SK-N-SH (cell line): ENCODE results near the gene PDE11A. TPM values are rescaled to one million over a fixed set of nuclear protein-coding genes. Genes with fewer than 3 reads are reported as not detected.

Source experiments
- CTCF ChIA-PET: fragments of 300-600, 350-600 bp; formaldehyde crosslinking; extraction: SDS; loops from one replicate; lab custom pipeline; 2021; lab: Yijun Ruan, JAX
- POLR2A ChIA-PET: fragments of 350-600 bp; sonication (Branson Sonifier 250); formaldehyde crosslinking; extraction: SDS; loops from one replicate; lab custom pipeline; 2020; ENCODE audit warnings: antibody characterized with exemption, inconsistent platforms; lab: Yijun Ruan, JAX
- DNase-seq: peaks from one replicate; pipeline ENCODE4 v3.0.0; 2012
- H2AFZ ChIP-seq: fragments of 200-600 bp; sonication (generic); 2 replicates; pipeline ENCODE4 v1.8.1; 2016; ENCODE audit warnings: antibody characterized with exemption, mild to moderate bottlenecking, low read depth
- H3F3A ChIP-seq: fragments of 200-600 bp; sonication (generic); replicated peaks from 2 replicates; pipeline ENCODE3; 2016; ENCODE audit warnings: antibody characterized with exemption, mild to moderate bottlenecking; ENCODE audit not compliant: insufficient read depth
- H3K27ac ChIP-seq, 2 experiments: fragments of 200-500 bp in 1 of 2; fragments of 200-600 bp in 1 of 2; sonication (Bioruptor generic) in 1 of 2; sonication (generic), shearing (Covaris generic) in 1 of 2; 2 replicates each; pipeline versions ENCODE4 v1.5.1 to v1.6.1; 2014 to 2016; ENCODE audit warnings: low read depth in 2 of 2, inconsistent platforms in 1 of 2, low read length in 1 of 2, mild to moderate bottlenecking in 1 of 2, mixed read lengths in 1 of 2
- H3K27me3 ChIP-seq: fragments of 200-600 bp; sonication (generic), shearing (Covaris generic); 2 replicates; pipeline ENCODE4 v1.6.1; 2016; ENCODE audit warnings: mixed run types; ENCODE audit not compliant: insufficient read depth
- H3K36me3 ChIP-seq, 2 experiments: fragments of 200-500 bp in 1 of 2; fragments of 200-600 bp in 1 of 2; sonication (Bioruptor generic) in 1 of 2; sonication (generic) in 1 of 2; replicated peaks in 1 of 2; 2 replicates each; pipeline versions ENCODE3 to v1.5.1; 2014 to 2016; ENCODE audit warnings: low read length in 1 of 2, mild to moderate bottlenecking in 1 of 2; ENCODE audit not compliant: insufficient read depth in 2 of 2, control insufficient read depth in 1 of 2
- H3K4me1 ChIP-seq, 2 experiments: fragments of 200-500 bp in 1 of 2; fragments of 200-600 bp in 1 of 2; sonication (Bioruptor generic) in 1 of 2; sonication (generic), shearing (Covaris generic) in 1 of 2; 2 replicates each; pipeline versions ENCODE4 v1.5.1 to v1.6.1; 2014 to 2016; ENCODE audit warnings: low read depth in 1 of 2, low read length in 1 of 2, mixed run types in 1 of 2; ENCODE audit not compliant: insufficient read depth in 2 of 2, control insufficient read depth in 1 of 2
- H3K4me2 ChIP-seq: fragments of 200-600 bp; sonication (generic), shearing (Covaris generic); 2 replicates; pipeline ENCODE4 v1.6.1; 2017; ENCODE audit warnings: mixed run types
- H3K4me3 ChIP-seq, 2 experiments: fragments of 200-500 bp in 1 of 2; fragments of 200-600 bp in 1 of 2; sonication (Bioruptor generic) in 1 of 2; sonication (generic), shearing (Covaris generic) in 1 of 2; 2 replicates each; pipeline versions ENCODE4 v1.5.1 to v1.8.1; 2014 to 2016; ENCODE audit warnings: low read depth in 2 of 2, inconsistent platforms in 1 of 2, low read length in 1 of 2, mild to moderate bottlenecking in 1 of 2, mixed read lengths in 1 of 2, moderate library complexity in 1 of 2
- H3K79me2 ChIP-seq: fragments of 200-600 bp; sonication (generic); 2 replicates; pipeline ENCODE4 v1.8.1; 2017; ENCODE audit warnings: mild to moderate bottlenecking; ENCODE audit not compliant: insufficient read depth
- H3K9ac ChIP-seq: fragments of 200-600 bp; sonication (generic); 2 replicates; pipeline ENCODE4 v1.6.1; 2017; ENCODE audit warnings: mixed run types
- H3K9me2 ChIP-seq: fragments of 200-600 bp; sonication (generic); 2 replicates; pipeline ENCODE4 v1.6.1; 2017; ENCODE audit warnings: mixed run types
- H3K9me3 ChIP-seq: fragments of 200-600 bp; sonication (generic); 2 replicates; pipeline ENCODE4 v1.6.1; 2017; ENCODE audit warnings: mixed run types, mild to moderate bottlenecking, moderate library complexity
- H4K20me1 ChIP-seq: fragments of 200-600 bp; sonication (generic); 2 replicates; pipeline ENCODE4 v1.6.1; 2017; ENCODE audit warnings: mild to moderate bottlenecking, mixed run types; ENCODE audit not compliant: insufficient read depth
- CHD2 ChIP-seq: fragments of 150-350 bp; IDR thresholded peaks from 2 replicates; pipeline ENCODE4 v1.6.1; 2018; ENCODE audit warnings: low read length; ENCODE audit not compliant: partially characterized antibody
- EP300 ChIP-seq, 2 experiments: IDR thresholded peaks; 2 replicates each; pipeline versions ENCODE4 v1.4.0 to v1.6.1; 2012; ENCODE audit warnings: borderline replicate concordance in 1 of 2, low read depth in 1 of 2, low read length in 1 of 2
- FOXJ3 ChIP-seq: sonication (generic); formaldehyde crosslinking; IDR thresholded peaks from 2 replicates; pipeline ENCODE4 v1.5.1; 2020; ENCODE audit warnings: mild to moderate bottlenecking, missing genetic modification reagents
- GABPA ChIP-seq: IDR thresholded peaks from 2 replicates; pipeline ENCODE4 v1.4.0; 2012; ENCODE audit warnings: low read depth, mild to moderate bottlenecking
- GATA2 ChIP-seq: sonication (generic); formaldehyde crosslinking; IDR thresholded peaks from 2 replicates; pipeline ENCODE4 v1.5.0; 2020; ENCODE audit warnings: mild to moderate bottlenecking, missing genetic modification reagents
- MEF2A ChIP-seq: IDR thresholded peaks from 2 replicates; pipeline ENCODE4 v1.4.0; 2012; ENCODE audit warnings: low read depth, borderline replicate concordance
- MXI1 ChIP-seq: IDR thresholded peaks from 2 replicates; pipeline ENCODE4 v1.6.1; 2012; ENCODE audit warnings: mild to moderate bottlenecking, low read depth, low read length, improper control_type of control experiment
- NFIC ChIP-seq: IDR thresholded peaks from 2 replicates; pipeline ENCODE4 v1.4.0; 2012; ENCODE audit warnings: borderline replicate concordance
- NRF1 ChIP-seq: IDR thresholded peaks from 2 replicates; pipeline ENCODE4 v1.6.1; 2012; ENCODE audit warnings: low read depth, mild to moderate bottlenecking, low read length
- POLR2AphosphoS5 ChIP-seq: IDR thresholded peaks from 2 replicates; pipeline ENCODE4 v1.6.1; 2012; ENCODE audit warnings: low read depth, low read length
- RAD21 ChIP-seq: IDR thresholded peaks from 2 replicates; pipeline ENCODE4 v1.6.1; 2012; ENCODE audit warnings: mild to moderate bottlenecking, low read length
- REST ChIP-seq: IDR thresholded peaks from 2 replicates; pipeline ENCODE4 v1.6.1; 2012; ENCODE audit warnings: mild to moderate bottlenecking, low read depth, low read length, moderate library complexity
- RFX5 ChIP-seq: IDR thresholded peaks from 2 replicates; pipeline ENCODE4 v1.6.1; 2012; ENCODE audit warnings: mild to moderate bottlenecking, improper control_type of control experiment, low read length
- SMC3 ChIP-seq: IDR thresholded peaks from 2 replicates; pipeline ENCODE4 v1.6.1; 2012; ENCODE audit warnings: low read depth, low read length, improper control_type of control experiment
- TEAD4 ChIP-seq: IDR thresholded peaks from 2 replicates; pipeline ENCODE4 v1.4.0; 2012; ENCODE audit warnings: mild to moderate bottlenecking, borderline replicate concordance; ENCODE audit not compliant: insufficient read depth
- USF1 ChIP-seq: IDR thresholded peaks from 2 replicates; pipeline ENCODE4 v1.4.0; 2012; ENCODE audit warnings: low read depth, borderline replicate concordance
- USF2 ChIP-seq: fragments of 150-350 bp; IDR thresholded peaks from 2 replicates; pipeline ENCODE4 v1.6.1; 2017; ENCODE audit warnings: antibody characterized with exemption, low read length, low read depth, borderline replicate concordance
- YY1 ChIP-seq: IDR thresholded peaks from 2 replicates; pipeline ENCODE4 v1.4.0; 2012; ENCODE audit warnings: low read depth, mild to moderate bottlenecking
- WGBS: methylation state at CpG from one replicate; pipeline ENCODE4 v1.1.6; 2017; ENCODE audit warnings: low lambda C conversion rate; 5-methylcytosine and 5-hydroxymethylcytosine counted together
- polyA plus RNA-seq, 3 experiments: library from polyadenylated mRNA; depleted of rRNA; stranded (reverse); fragments of >200 nt; gene quantifications; 2 replicates each; pipeline ENCODE4 v1.2.3, GENCODE V29; 2012

Gene PDE11A
- polyA plus RNA-seq, 1 of the 3 experiments (the other 2 are of a cell fraction) = 0.10 TPM

- H3K9me2 ChIP-seq = no peaks in the 10 kb centered on the region
- no peak overlapping the region for H3K4me3 ChIP-seq
- H3K27ac ChIP-seq = no peak overlapping the region
- H4K20me1 ChIP-seq = no peaks in the 10 kb centered on the region
- no peaks in the 10 kb centered on the region for H3K79me2 ChIP-seq
- TF ChIP-seq REST = no peak
- TF ChIP-seq NFIC = no peak
- no peak for TF ChIP-seq EP300 (IDR thresholded peaks at IDR 0.05; ENCODE audit: borderline replicate concordance in 1 of 2, low read depth in 1 of 2, low read length in 1 of 2)
- no peak for TF ChIP-seq RAD21
- TF ChIP-seq CHD2 = no peak
- no peak for TF ChIP-seq TEAD4
- TF ChIP-seq GABPA = no peak
- H3K27me3 ChIP-seq = no peaks in the 10 kb centered on the region
- no peaks in the 10 kb centered on the region for H3F3A ChIP-seq
- H3K9me3 ChIP-seq = no peaks in the 10 kb centered on the region
- peaks cover 0 to 2% of the 10 kb centered on the region in 2 experiments; a peak in 1 of 4 replicates for H3K4me1 ChIP-seq
- no peak for DNase-seq
- no peaks in the 10 kb centered on the region for H3K36me3 ChIP-seq
- no peak overlapping the region for H3K4me2 ChIP-seq
- ChIA-PET CTCF (interaction anchor here (0.9 to 4.4 kb wide), 4 partner anchors 9 to 38 kb away, joined by 4 to 24 read pairs (median 7); no protein-coding TSS in a partner anchor), POLR2A (no interaction called here)
- H2AFZ ChIP-seq = no peak overlapping the region
- H3K9ac ChIP-seq = no peak overlapping the region
These were observed 261.7 kb downstream of the PDE11A start for GRCh38 chr2:177810906-177811305.

GRCh38 chr2:177808984-177809809 lies 263.4 kb downstream of the PDE11A start:
- Histone ChIP-seq H3K9me2 (no peaks in the 10 kb centered on the region), H3K4me2 (no peak overlapping the region), H2AFZ (no peak overlapping the region), H3K27me3 (no peaks in the 10 kb centered on the region), H3K27ac (no peak overlapping the region), H3F3A (no peaks in the 10 kb centered on the region), H3K4me3 (no peak overlapping the region), H3K36me3 (no peaks in the 10 kb centered on the region), H3K9me3 (no peaks in the 10 kb centered on the region), H3K79me2 (no peaks in the 10 kb centered on the region), H3K4me1 (peaks cover 0 to 2% of the 10 kb centered on the region in 2 experiments; a peak in 1 of 4 replicates), H3K9ac (no peak overlapping the region), H4K20me1 (no peaks in the 10 kb centered on the region)
- DNase-seq = no peak
- 48% methylated on average over 1 of the region's 1 CpG for WGBS
- ChIA-PET POLR2A (no interaction called here), CTCF (interaction anchor here (1.0 to 4.4 kb wide), 3 partner anchors 10 to 44 kb away, joined by 3 to 24 read pairs (median 6); no protein-coding TSS in a partner anchor)
- no peak for TF ChIP-seq RFX5
- TF ChIP-seq SMC3 = no peak
- no peak for TF ChIP-seq MEF2A
- TF ChIP-seq YY1 = no peak
- TF ChIP-seq NRF1 = no peak
- TF ChIP-seq FOXJ3 (CRISPR knock-in tag) = no peak
- no peak for TF ChIP-seq USF2
- TF ChIP-seq GATA2 (CRISPR knock-in tag) = no peak
- TF ChIP-seq CHD2 = no peak
- TF ChIP-seq RAD21 = no peak
- no peak for TF ChIP-seq POLR2AphosphoS5
- no peak for TF ChIP-seq USF1
- no peak for TF ChIP-seq MXI1
